NCI-H2171 (cell line): ENCODE measurements around the gene IBA57.
"Not testable (repeated sequence)": the region's sequence is repeated elsewhere in the genome, so short reads cannot be mapped to it uniquely, and the experiment has no call there.

Experiments used
- DNase-seq: peaks from one replicate; lab custom pipeline; 2025; lab: John Stamatoyannopoulos, UW

IBA57 gene

GRCh38 chr1:228226956-228227791, 61.6 kb downstream of the IBA57 start:
- no peak for DNase-seq

GRCh38 chr1:228228147-228228546, 62.5 kb downstream of the IBA57 start:
- not testable (repeated sequence) for DNase-seq

- DNase-seq, result no peak
Observed at GRCh38 chr1:228228601-228229074, 63.0 kb downstream of the IBA57 start.

GRCh38 chr1:228231189-228231588, 65.6 kb downstream of the IBA57 start:
- DNase-seq, result no peak
